Activated B cell treated with CpG ODN at 0.5 μM for 24 hours (primary cell): ENCODE measurements around the gene MBOAT1. TPM values are rescaled to one million over a fixed set of nuclear protein-coding genes. Genes with fewer than 3 reads are reported as not detected.
"Not testable (repeated sequence)": the region's sequence is repeated elsewhere in the genome, so short reads cannot be mapped to it uniquely, and the experiment has no call there.

Experiments used
- ATAC-seq: fragments of 200-7000 bp; cut with Tn5 transposase; one replicate; pipeline ENCODE4 v1.10.0; 2021; ENCODE audit warnings: low read depth, mild to moderate bottlenecking, moderate library complexity
- CTCF ChIA-PET: fragments of 350-600 bp; sonication (Branson Sonifier 250); formaldehyde crosslinking; loops from one replicate; lab custom pipeline; 2021; ENCODE audit warnings: antibody characterized with exemption; lab: Charles Lee
- POLR2A ChIA-PET: fragments of 350-600 bp; sonication (Branson Sonifier 250); formaldehyde crosslinking; loops from one replicate; lab custom pipeline; 2021; ENCODE audit warnings: antibody characterized with exemption; lab: Charles Lee
- DNase-seq: peaks from one replicate; pipeline ENCODE4 v3.0.0; 2022
- H3K27ac Mint-ChIP-seq: one replicate; pipeline ENCODE4 v1.8.0; 2020; ENCODE audit warnings: mixed read lengths
- H3K27me3 Mint-ChIP-seq: one replicate; pipeline ENCODE4 v1.8.0; 2021; ENCODE audit warnings: mixed read lengths
- H3K36me3 Mint-ChIP-seq: one replicate; pipeline ENCODE4 v1.8.0; 2021; ENCODE audit warnings: low read depth, mixed read lengths
- H3K4me1 Mint-ChIP-seq: one replicate; pipeline ENCODE4 v1.8.0; 2021; ENCODE audit warnings: mixed read lengths
- H3K4me3 Mint-ChIP-seq: one replicate; pipeline ENCODE4 v1.8.0; 2020; ENCODE audit warnings: mild to moderate bottlenecking, mixed read lengths
- H3K9me3 Mint-ChIP-seq: one replicate; pipeline ENCODE4 v1.8.0; 2020; ENCODE audit warnings: mixed read lengths
- intact Hi-C: fragments of 100-400 bp; cut with micrococcal nuclease; formaldehyde crosslinking; loops from one replicate; pipeline ENCODE4 v1.15.1; 2024
- total RNA-seq: library from RNA; stranded (reverse); gene quantifications from 2 replicates; pipeline ENCODE4 v1.2.3, GENCODE V29; 2022
- TF ChIP-seq, protein P1 (sequence below): fragments of 200-600 bp; IDR thresholded peaks from one replicate; pipeline ENCODE4 v1.8.0; 2022; ENCODE audit warnings: antibody characterized with exemption, mild to moderate bottlenecking

The MBOAT1 gene
- total RNA-seq, 1 donor from 2014 or later, result 3.7 TPM

- POLR2A ChIA-PET, result no interaction called here
- peaks cover 3% of the 10 kb centered on the region for H3K9me3 Mint-ChIP-seq
- intact Hi-C loops, result no loop called here
- CTCF ChIA-PET, result interaction anchor here (0.7 kb wide), 1 partner anchor 1104 kb away, joined by 3 read pairs; no protein-coding TSS in a partner anchor
- H3K36me3 Mint-ChIP-seq, result peaks cover 19% of the 10 kb centered on the region
- TF ChIP-seq, protein P1, sequence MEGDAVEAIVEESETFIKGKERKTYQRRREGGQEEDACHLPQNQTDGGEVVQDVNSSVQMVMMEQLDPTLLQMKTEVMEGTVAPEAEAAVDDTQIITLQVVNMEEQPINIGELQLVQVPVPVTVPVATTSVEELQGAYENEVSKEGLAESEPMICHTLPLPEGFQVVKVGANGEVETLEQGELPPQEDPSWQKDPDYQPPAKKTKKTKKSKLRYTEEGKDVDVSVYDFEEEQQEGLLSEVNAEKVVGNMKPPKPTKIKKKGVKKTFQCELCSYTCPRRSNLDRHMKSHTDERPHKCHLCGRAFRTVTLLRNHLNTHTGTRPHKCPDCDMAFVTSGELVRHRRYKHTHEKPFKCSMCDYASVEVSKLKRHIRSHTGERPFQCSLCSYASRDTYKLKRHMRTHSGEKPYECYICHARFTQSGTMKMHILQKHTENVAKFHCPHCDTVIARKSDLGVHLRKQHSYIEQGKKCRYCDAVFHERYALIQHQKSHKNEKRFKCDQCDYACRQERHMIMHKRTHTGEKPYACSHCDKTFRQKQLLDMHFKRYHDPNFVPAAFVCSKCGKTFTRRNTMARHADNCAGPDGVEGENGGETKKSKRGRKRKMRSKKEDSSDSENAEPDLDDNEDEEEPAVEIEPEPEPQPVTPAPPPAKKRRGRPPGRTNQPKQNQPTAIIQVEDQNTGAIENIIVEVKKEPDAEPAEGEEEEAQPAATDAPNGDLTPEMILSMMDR, result no peak
- DNase-seq, result no peak
- no peak for ATAC-seq
- H3K27me3 Mint-ChIP-seq, result no peaks in the 10 kb centered on the region
- no peak overlapping the region for H3K27ac Mint-ChIP-seq
- H3K4me1 Mint-ChIP-seq, result no peaks in the 10 kb centered on the region
- no peak overlapping the region for H3K4me3 Mint-ChIP-seq
These were observed 64.8 kb downstream of the MBOAT1 start for GRCh38 chr6:20147469-20147868.

DNA sequence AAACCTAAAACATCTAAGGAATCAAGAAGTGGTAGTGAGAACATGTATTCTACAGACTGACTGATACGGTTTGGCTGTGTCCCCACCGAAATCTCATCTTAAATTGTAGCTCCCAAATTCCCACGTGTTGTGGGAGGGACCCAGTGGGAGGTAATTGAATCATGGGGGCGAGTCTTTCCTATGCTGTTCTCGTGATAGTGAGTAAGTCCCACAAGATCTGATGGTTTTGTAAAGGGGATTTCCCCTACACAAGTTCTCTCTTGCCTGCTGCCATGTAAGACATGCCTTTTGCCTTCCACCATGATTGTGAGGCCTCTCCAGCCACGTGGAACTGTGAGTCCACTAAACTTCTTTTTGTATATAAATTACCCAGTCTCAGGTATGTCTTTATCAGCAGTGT is 65.4 kb downstream of the MBOAT1 start:
- H3K4me1 Mint-ChIP-seq, H3K4me3 Mint-ChIP-seq, H3K27me3 Mint-ChIP-seq, CTCF ChIA-PET, H3K27ac Mint-ChIP-seq, DNase-seq, intact Hi-C loops, ATAC-seq, H3K9me3 Mint-ChIP-seq, POLR2A ChIA-PET: not testable (repeated sequence)
- H3K36me3 Mint-ChIP-seq, result peaks cover 19% of the 10 kb centered on the region

GRCh38 chr6:20146291-20146690 is 66.0 kb downstream of the MBOAT1 start:
- no peaks in the 10 kb centered on the region for H3K4me1 Mint-ChIP-seq
- ATAC-seq (no peak), DNase-seq (no peak)
- H3K27ac Mint-ChIP-seq, result no peak overlapping the region
- H3K4me3 Mint-ChIP-seq, result no peak overlapping the region
- no peaks in the 10 kb centered on the region for H3K27me3 Mint-ChIP-seq
- intact Hi-C loops, result no loop called here
- CTCF ChIA-PET, result no interaction called here
- TF ChIP-seq, protein P1, result no peak
- peaks cover 23% of the 10 kb centered on the region for H3K36me3 Mint-ChIP-seq
- POLR2A ChIA-PET, result no interaction called here
- peaks cover 3% of the 10 kb centered on the region for H3K9me3 Mint-ChIP-seq

- ChIA-PET CTCF (no interaction called here), POLR2A (no interaction called here)
- no peak for ATAC-seq
- TF ChIP-seq, protein P1, result no peak
- DNase-seq, result no peak
- Mint-ChIP-seq H3K4me1 (no peaks in the 10 kb centered on the region), H3K36me3 (peaks cover 28% of the 10 kb centered on the region), H3K27ac (no peak overlapping the region), H3K9me3 (peaks cover 3% of the 10 kb centered on the region), H3K27me3 (no peaks in the 10 kb centered on the region), H3K4me3 (no peak overlapping the region)
- intact Hi-C loops, result no loop called here
These were observed 69.4 kb downstream of the MBOAT1 start for GRCh38 chr6:20142866-20143265.

DNA sequence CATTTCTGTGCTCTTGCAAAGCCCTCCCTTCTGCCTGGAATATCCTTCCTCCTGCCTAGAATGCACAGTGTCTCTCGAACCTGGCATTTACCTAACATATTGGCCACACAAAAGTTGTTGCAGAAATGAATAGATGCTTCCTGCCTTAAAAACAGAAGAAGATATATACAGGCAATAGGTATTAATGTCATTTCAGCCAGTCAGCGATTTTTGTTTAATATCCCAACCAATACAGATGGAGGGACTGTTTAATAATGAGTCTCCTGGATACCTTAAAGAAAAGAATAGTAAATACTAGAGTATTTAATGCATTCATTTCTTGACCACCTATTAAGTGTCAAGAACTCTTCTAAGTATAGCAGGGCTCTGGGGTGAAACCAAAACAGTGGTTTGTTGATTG is 70.3 kb downstream of the MBOAT1 start:
- POLR2A ChIA-PET, result no interaction called here
- Mint-ChIP-seq H3K27me3 (no peaks in the 10 kb centered on the region), H3K36me3 (peaks cover 26% of the 10 kb centered on the region), H3K9me3 (peaks cover 1% of the 10 kb centered on the region), H3K27ac (no peak overlapping the region), H3K4me1 (no peaks in the 10 kb centered on the region), H3K4me3 (no peak overlapping the region)
- TF ChIP-seq, protein P1, result no peak
- DNase-seq (no peak), ATAC-seq (no peak)
- intact Hi-C loops, result no loop called here
- CTCF ChIA-PET, result no interaction called here

- POLR2A ChIA-PET, H3K4me1 Mint-ChIP-seq, H3K4me3 Mint-ChIP-seq, H3K27ac Mint-ChIP-seq, intact Hi-C loops, ATAC-seq, H3K9me3 Mint-ChIP-seq, CTCF ChIA-PET, H3K27me3 Mint-ChIP-seq, DNase-seq: not testable (repeated sequence)
- peaks cover 23% of the 10 kb centered on the region for H3K36me3 Mint-ChIP-seq
These were observed 72.9 kb downstream of the MBOAT1 start for GRCh38 chr6:20139127-20139963.
